COLO668 (cell line): Measurements from ENCODE around the gene SEMA3B.
"Not testable (repeated sequence)": the region's sequence is repeated elsewhere in the genome, so short reads cannot be mapped to it uniquely, and the experiment has no call there.

Experiments
- DNase-seq: peaks from one replicate; lab custom pipeline; 2025; ENCODE audit not compliant: unreplicated experiment; lab: John Stamatoyannopoulos, UW

The SEMA3B gene

GRCh38 chr3:50258029-50258680, 10.8 kb upstream of the SEMA3B start:
- peak; percentile 23 for DNase-seq

GRCh38 chr3:50258979-50259378, 10.0 kb upstream of the SEMA3B start:
- no peak for DNase-seq

- no peak for DNase-seq
These were observed 9.4 kb upstream of the SEMA3B start for GRCh38 chr3:50259432-50260026.

- DNase-seq = peak; percentile 84
These were observed 8.7 kb upstream of the SEMA3B start for GRCh38 chr3:50260027-50260941.

- no peak for DNase-seq
These were observed 8.0 kb upstream of the SEMA3B start for GRCh38 chr3:50260942-50261441.

GRCh38 chr3:50261505-50261904, 7.4 kb upstream of the SEMA3B start:
- no peak for DNase-seq

GRCh38 chr3:50262200-50262599, 6.7 kb upstream of the SEMA3B start:
- DNase-seq = not testable (repeated sequence)

- DNase-seq = no peak
These were observed 6.2 kb upstream of the SEMA3B start for GRCh38 chr3:50262778-50263177.

- DNase-seq = no peak
These were observed 5.2 kb upstream of the SEMA3B start for GRCh38 chr3:50263478-50264382.

GRCh38 chr3:50264383-50264963, 4.5 kb upstream of the SEMA3B start:
- no peak for DNase-seq

GRCh38 chr3:50264964-50265485, 3.9 kb upstream of the SEMA3B start:
- DNase-seq = no peak

GRCh38 chr3:50265571-50265970, 3.4 kb upstream of the SEMA3B start:
- no peak for DNase-seq

GRCh38 chr3:50266017-50266416, 2.9 kb upstream of the SEMA3B start:
- DNase-seq = no peak

- DNase-seq = no peak
These were observed 2.1 kb upstream of the SEMA3B start for GRCh38 chr3:50266836-50267235.

- DNase-seq = no peak
These were observed 1.6 kb upstream of the SEMA3B start for GRCh38 chr3:50267280-50267913.

- DNase-seq = no peak
These were observed 671 bp upstream of the SEMA3B start for GRCh38 chr3:50268276-50268675.

- no peak for DNase-seq
These were observed 513 bp downstream of the SEMA3B start for GRCh38 chr3:50269460-50269859.

GRCh38 chr3:50269977-50270413, 1.0 kb downstream of the SEMA3B start:
- no peak for DNase-seq

- DNase-seq = no peak
These were observed 1.7 kb downstream of the SEMA3B start for GRCh38 chr3:50270422-50271224.
